ENCODE measurements around the gene SFI1. TPM values are rescaled to one million over a fixed set of nuclear protein-coding genes. Genes with fewer than 3 reads are reported as not detected.

Gene SFI1
- total and polyA plus RNA-seq, 2 of the 4 experiments (the other 2 are of a cell fraction): 9.9 to 12.0 TPM

DNA sequence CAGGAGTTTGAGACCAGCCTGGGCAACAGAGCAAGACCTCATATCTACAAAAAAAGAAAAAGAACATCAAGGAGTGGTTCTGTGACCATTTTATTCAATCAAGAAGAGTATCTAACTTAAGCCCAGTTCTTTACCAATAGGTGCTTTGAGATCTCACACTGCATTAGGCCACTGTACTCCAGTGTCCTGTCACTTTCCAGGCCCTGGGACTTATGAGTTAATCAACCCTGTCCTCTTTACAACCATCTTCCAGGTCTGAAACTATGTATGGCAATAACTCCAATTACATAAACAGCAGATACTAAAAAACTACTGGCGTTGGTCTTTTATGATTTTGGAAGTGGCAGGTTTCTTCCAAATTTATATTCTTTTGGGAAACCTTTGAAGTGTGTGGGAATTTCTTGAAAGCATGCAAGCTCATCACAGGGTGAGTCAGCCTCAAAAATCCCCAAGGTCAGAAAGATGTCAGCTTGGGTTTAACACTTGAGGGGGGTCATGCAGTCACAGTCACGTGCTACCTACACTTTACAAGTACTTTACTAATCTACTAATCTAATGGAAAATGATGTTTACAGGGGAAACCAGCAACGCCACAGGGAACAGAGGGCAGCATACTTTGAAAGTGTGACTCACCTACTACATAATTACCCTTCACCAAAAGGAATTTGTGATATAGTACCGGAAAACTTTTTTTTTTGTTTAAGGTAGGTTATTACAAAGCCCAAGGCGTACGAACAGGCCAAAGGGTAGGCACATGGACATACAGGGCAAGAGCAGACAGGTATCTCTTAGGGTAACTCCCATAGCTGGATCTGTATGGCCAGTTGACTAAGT lies 150.1 kb downstream of the SFI1 start (continued):
- no peak for TF ChIP-seq CEBPB (IDR thresholded peaks at IDR 0.05; ENCODE audit: low read depth, low read length)
- TF ChIP-seq NFE2L2 (IDR thresholded peaks at IDR 0.05; ENCODE audit: low read depth, low read length): peak; percentile 66; the same call in 1 of the 2 replicates
- no peak for TF ChIP-seq RFX5 (IDR thresholded peaks at IDR 0.05; ENCODE audit: low read depth, low read length)

DNA sequence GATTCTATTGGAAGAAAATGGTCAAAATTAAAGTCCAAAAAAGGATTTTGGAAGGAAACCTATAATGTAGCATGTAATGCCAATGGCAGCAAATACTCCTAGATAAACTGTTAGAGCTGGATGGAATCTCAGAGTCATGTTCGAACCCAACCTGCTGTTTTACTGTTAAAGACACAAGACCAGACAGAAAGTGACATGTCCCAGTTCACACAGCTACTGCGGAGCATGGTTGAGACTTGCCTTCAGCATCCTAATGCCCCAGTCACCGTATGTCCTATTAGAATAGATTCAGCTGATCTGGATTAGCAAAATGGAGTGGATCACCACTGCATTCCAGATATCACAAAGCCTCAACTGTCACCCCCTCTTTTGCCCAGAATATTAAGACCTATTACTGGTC lies 150.7 kb downstream of the SFI1 start:
- Histone ChIP-seq H2AK9ac (replicated peaks; ENCODE audit: low read depth, low read length, poor library complexity) (no peak overlapping the region), H3K4me3 (ENCODE audit: insufficient read depth, low read depth, low read length) (no peak overlapping the region), H2BK15ac (ENCODE audit: low read depth, low read length) (peak overlapping the region; percentile 84), H3K27ac (ENCODE audit: insufficient read depth, low read length) (peak overlapping the region; percentile 77), H3K18ac (ENCODE audit: low read depth, low read length) (peak overlapping the region; percentile 94), H4K20me1 (ENCODE audit: insufficient read depth, low read length) (peaks cover 10% of the 10 kb centered on the region; the same call in 1 of the 2 replicates), H3K27me3 (ENCODE audit: control insufficient read depth, insufficient read depth, low read length) (no peaks in the 10 kb centered on the region), H4K8ac (ENCODE audit: low read depth in 2 of 2, low read length in 2 of 2) (peak overlapping the region; percentile 33 to 84), H3K9ac (ENCODE audit: low read depth, low read length) (no peak overlapping the region), H3K4ac (ENCODE audit: low read depth, low read length) (peak overlapping the region; percentile 94), H2AFZ (replicated peaks; ENCODE audit: low read length, poor library complexity) (no peak overlapping the region), H2BK20ac (ENCODE audit: low read depth, low read length) (peak overlapping the region; percentile 93), H2AK5ac (ENCODE audit: low read depth, low read length) (peak overlapping the region; percentile 95), H4K5ac (ENCODE audit: low read depth, low read length) (peak overlapping the region; percentile 85), H3K9me3 (ENCODE audit: control insufficient read depth, insufficient read depth, low read length) (no peaks in the 10 kb centered on the region), H3K23ac (ENCODE audit: low read depth, low read length) (peak overlapping the region; percentile 77), H2BK120ac (ENCODE audit: low read depth, low read length) (peak overlapping the region; percentile 93), H4K91ac (ENCODE audit: insufficient read depth, low read depth, low read length) (peak overlapping the region; percentile 89), H3K4me1 (ENCODE audit: control insufficient read depth, insufficient read depth, low read length) (peaks cover 26% of the 10 kb centered on the region), H2BK5ac (ENCODE audit: low read depth, low read length, poor library complexity, severe bottlenecking) (peak overlapping the region; percentile 98), H3K4me2 (ENCODE audit: low read depth, low read length) (peak overlapping the region; percentile 11; the same call in 1 of the 2 replicates), H3K79me1 (ENCODE audit: low read depth in 1 of 2, low read length in 2 of 2) (peaks cover 23 to 64% of the 10 kb centered on the region in 2 experiments), H3K36me3 (ENCODE audit: control insufficient read depth, insufficient read depth, low read length) (peaks cover 13% of the 10 kb centered on the region), H3K9me1 (ENCODE audit: insufficient read depth, low read length) (peaks cover 21% of the 10 kb centered on the region), H3K14ac (replicated peaks; ENCODE audit: low read depth, low read length) (peak overlapping the region; percentile 65), H3K56ac (ENCODE audit: extremely low read depth, insufficient read depth, low read length) (peak overlapping the region; percentile 64)
- CTCF ChIA-PET: interaction anchor here (0.6 to 1.4 kb wide), 2 partner anchors 10 to 189 kb away, joined by 4 read pairs; no protein-coding TSS in a partner anchor
- TF ChIP-seq CEBPB (IDR thresholded peaks at IDR 0.05; ENCODE audit: low read depth, low read length): no peak
- no peak for TF ChIP-seq POLR2A (IDR thresholded peaks at IDR 0.05; ENCODE audit: low read depth, low read length)
- no peak for TF ChIP-seq BHLHE40 (IDR thresholded peaks at IDR 0.05; ENCODE audit: low read depth, low read length)
- no peak for TF ChIP-seq SMC3 (IDR thresholded peaks at IDR 0.05; ENCODE audit: low read depth, low read length)
- no peak for TF ChIP-seq CHD1 (IDR thresholded peaks at IDR 0.05; ENCODE audit: low read depth, low read length)
- TF ChIP-seq FOS (IDR thresholded peaks at IDR 0.05; ENCODE audit: low read depth, low read length): no peak
- TF ChIP-seq, protein P1, sequence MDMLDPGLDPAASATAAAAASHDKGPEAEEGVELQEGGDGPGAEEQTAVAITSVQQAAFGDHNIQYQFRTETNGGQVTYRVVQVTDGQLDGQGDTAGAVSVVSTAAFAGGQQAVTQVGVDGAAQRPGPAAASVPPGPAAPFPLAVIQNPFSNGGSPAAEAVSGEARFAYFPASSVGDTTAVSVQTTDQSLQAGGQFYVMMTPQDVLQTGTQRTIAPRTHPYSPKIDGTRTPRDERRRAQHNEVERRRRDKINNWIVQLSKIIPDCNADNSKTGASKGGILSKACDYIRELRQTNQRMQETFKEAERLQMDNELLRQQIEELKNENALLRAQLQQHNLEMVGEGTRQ (IDR thresholded peaks at IDR 0.05; ENCODE audit: low read depth, low read length): no peak
- no peak for TF ChIP-seq NFE2L2 (IDR thresholded peaks at IDR 0.05; ENCODE audit: low read depth, low read length)
- TF ChIP-seq MAZ (IDR thresholded peaks at IDR 0.05; ENCODE audit: borderline replicate concordance, low read depth, low read length): no peak
- TF ChIP-seq, protein P2, sequence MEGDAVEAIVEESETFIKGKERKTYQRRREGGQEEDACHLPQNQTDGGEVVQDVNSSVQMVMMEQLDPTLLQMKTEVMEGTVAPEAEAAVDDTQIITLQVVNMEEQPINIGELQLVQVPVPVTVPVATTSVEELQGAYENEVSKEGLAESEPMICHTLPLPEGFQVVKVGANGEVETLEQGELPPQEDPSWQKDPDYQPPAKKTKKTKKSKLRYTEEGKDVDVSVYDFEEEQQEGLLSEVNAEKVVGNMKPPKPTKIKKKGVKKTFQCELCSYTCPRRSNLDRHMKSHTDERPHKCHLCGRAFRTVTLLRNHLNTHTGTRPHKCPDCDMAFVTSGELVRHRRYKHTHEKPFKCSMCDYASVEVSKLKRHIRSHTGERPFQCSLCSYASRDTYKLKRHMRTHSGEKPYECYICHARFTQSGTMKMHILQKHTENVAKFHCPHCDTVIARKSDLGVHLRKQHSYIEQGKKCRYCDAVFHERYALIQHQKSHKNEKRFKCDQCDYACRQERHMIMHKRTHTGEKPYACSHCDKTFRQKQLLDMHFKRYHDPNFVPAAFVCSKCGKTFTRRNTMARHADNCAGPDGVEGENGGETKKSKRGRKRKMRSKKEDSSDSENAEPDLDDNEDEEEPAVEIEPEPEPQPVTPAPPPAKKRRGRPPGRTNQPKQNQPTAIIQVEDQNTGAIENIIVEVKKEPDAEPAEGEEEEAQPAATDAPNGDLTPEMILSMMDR (conservative IDR thresholded peaks at IDR 0.05; ENCODE audit: low read depth, low read length): no peak
- TF ChIP-seq MXI1 (IDR thresholded peaks at IDR 0.05; ENCODE audit: borderline replicate concordance, low read depth, low read length): no peak
- TF ChIP-seq RCOR1 (IDR thresholded peaks at IDR 0.05; ENCODE audit: insufficient replicate concordance, low read length): no peak
- TF ChIP-seq RFX5 (IDR thresholded peaks at IDR 0.05; ENCODE audit: low read depth, low read length): no peak
- dilution Hi-C loops (cut with HindIII; ENCODE audit: low sequenced_read_pairs, unreplicated experiment) (no loop called here), intact Hi-C loops (cut with micrococcal nuclease) (no loop called here), in situ Hi-C loops (cut with MboI; ENCODE audit: low sequenced_read_pairs) (no loop called here)
- POLR2A ChIA-PET (ENCODE audit: unreplicated experiment): interaction anchor here (0.5 to 0.7 kb wide), 2 partner anchors 16 to 827 kb away, joined by 3 read pairs; no protein-coding TSS in a partner anchor
- DNase-seq (no peak), ATAC-seq (ENCODE audit: low read depth) (no peak; the same call in 1 of the 2 replicates)
- no CpG with 5 or more reads among the region's 3 CpGs for WGBS, 2 experiments (ENCODE audit: extremely low coverage in 2 of 2, insufficient read length in 1 of 2)
- BruUV-seq (replicated peaks): no TSS peak

All from IMR-90 (cell line).